Activated gamma-delta T cell (primary cell): ENCODE results near the gene GBX1.

Experiments
- DNase-seq: peaks from one replicate; lab custom pipeline; 2025; lab: John Stamatoyannopoulos, UW

The GBX1 gene

GRCh38 chr7:151114151-151115090 is 53.1 kb downstream of the GBX1 start:
- DNase-seq, result no peak

GRCh38 chr7:151113344-151114150 is 53.9 kb downstream of the GBX1 start:
- no peak for DNase-seq

- DNase-seq, result no peak
Observed at GRCh38 chr7:151110941-151111645, 56.4 kb downstream of the GBX1 start.

- DNase-seq, result no peak
Observed at GRCh38 chr7:151110236-151110940, 57.1 kb downstream of the GBX1 start.

- DNase-seq, result no peak
Observed at GRCh38 chr7:151109094-151110048, 58.1 kb downstream of the GBX1 start.

GRCh38 chr7:151107882-151108281 is 59.6 kb downstream of the GBX1 start:
- DNase-seq, result no peak

GRCh38 chr7:151104411-151105235 is 62.9 kb downstream of the GBX1 start:
- no peak for DNase-seq

GRCh38 chr7:151103973-151104372 is 63.5 kb downstream of the GBX1 start:
- no peak for DNase-seq

GRCh38 chr7:151102991-151103390 is 64.5 kb downstream of the GBX1 start:
- no peak for DNase-seq

- DNase-seq, result no peak
Observed at GRCh38 chr7:151101621-151102396, 65.7 kb downstream of the GBX1 start.

GRCh38 chr7:151100921-151101320 is 66.6 kb downstream of the GBX1 start:
- no peak for DNase-seq

GRCh38 chr7:151099486-151100211 is 67.8 kb downstream of the GBX1 start:
- DNase-seq, result no peak
